GM12878 (cell line): ENCODE data around the gene TLR10. TPM values are rescaled to one million over a fixed set of nuclear protein-coding genes. Genes with fewer than 3 reads are reported as not detected.

Experiments
- ATAC-seq: fragments of 200-7000 bp; cut with Tn5 transposase; 3 replicates; pipeline ENCODE4 v1.9.1; 2020; ENCODE audit warnings: mild to moderate bottlenecking, moderate library complexity
- BruUV-seq: library from RNA; stranded (reverse); fragments of 400-500 nt; replicated peaks from 2 replicates; lab custom pipeline; 2021; lab: Mats Ljungman, UMichigan
- CTCF ChIA-PET: fragments of 300-600 bp; sonication (Branson Sonifier 250); formaldehyde crosslinking; extraction: SDS; loops from one replicate; lab custom pipeline; 2021; ENCODE audit warnings: inconsistent platforms; lab: Yijun Ruan, JAX
- POLR2A ChIA-PET: fragments of 350-600 bp; formaldehyde crosslinking; extraction: SDS; loops from one replicate; lab custom pipeline; 2021; ENCODE audit warnings: inconsistent platforms; lab: Charles Lee
- RAD21 ChIA-PET: fragments of 300-600 bp; sonication (Branson Sonifier 250); formaldehyde crosslinking; loops from one replicate; lab custom pipeline; 2023; ENCODE audit warnings: antibody characterized with exemption; ENCODE audit not compliant: unreplicated experiment; lab: Charles Lee
- SMC1A ChIA-PET: fragments of 300-600 bp; sonication (Branson Sonifier 250); formaldehyde crosslinking; loops from one replicate; lab custom pipeline; 2023; ENCODE audit not compliant: unreplicated experiment, uncharacterized antibody; lab: Charles Lee
- DNase-seq: peaks from one replicate; pipeline ENCODE4 v3.0.0-alpha.2; 2011; ENCODE audit warnings: low read depth, low spot score
- FAIRE-seq: peaks from 3 replicates; lab custom pipeline; 2011; peaks lifted over from hg19 to GRCh38; lab: Jason Lieb, UNC
- H2AFZ ChIP-seq: 2 replicates; pipeline ENCODE4 v1.6.0; 2011; ENCODE audit warnings: low read depth, low read length, control low read depth; ENCODE audit not compliant: control insufficient read depth
- H3K27ac ChIP-seq: 2 replicates; pipeline ENCODE4 v1.5.1; 2011; ENCODE audit warnings: control low read depth; ENCODE audit not compliant: control insufficient read depth, insufficient read depth
- H3K27me3 ChIP-seq, 2 experiments: replicated peaks in 1 of 2; 2 replicates each; pipeline versions ENCODE4 v1.6.0 to v1.6.1; 2011; ENCODE audit warnings: low read length in 1 of 2; ENCODE audit not compliant: control insufficient read depth in 2 of 2, insufficient read depth in 2 of 2
- H3K36me3 ChIP-seq, 2 experiments: 2 replicates each; pipeline ENCODE4 v1.5.1; 2011; ENCODE audit warnings: low read length in 1 of 2; ENCODE audit not compliant: control insufficient read depth in 2 of 2, insufficient read depth in 2 of 2
- H3K4me1 ChIP-seq: 2 replicates; pipeline ENCODE4 v1.6.1; 2011; ENCODE audit warnings: mild to moderate bottlenecking, low read length, moderate library complexity, mixed read lengths; ENCODE audit not compliant: control insufficient read depth, insufficient read depth
- H3K4me2 ChIP-seq: 2 replicates; pipeline ENCODE4 v1.6.0; 2011; ENCODE audit warnings: control low read depth; ENCODE audit not compliant: control insufficient read depth, insufficient read depth
- H3K4me3 ChIP-seq: fragments of 200-600 bp; sonication (generic); 2 replicates; pipeline ENCODE4 v1.5.1; 2016
- H3K79me2 ChIP-seq: 2 replicates; pipeline ENCODE4 v1.6.0; 2011; ENCODE audit warnings: low read length; ENCODE audit not compliant: control insufficient read depth, insufficient read depth
- H3K9ac ChIP-seq: 2 replicates; pipeline ENCODE4 v1.8.0; 2011; ENCODE audit warnings: low read length, control low read depth, mixed read lengths; ENCODE audit not compliant: control insufficient read depth, insufficient read depth
- H3K9me3 ChIP-seq: replicated peaks from 3 replicates; pipeline ENCODE4 v1.5.1; 2011; ENCODE audit warnings: mild to moderate bottlenecking, low read length; ENCODE audit not compliant: control insufficient read depth, insufficient read depth
- H4K20me1 ChIP-seq: 2 replicates; pipeline ENCODE4 v1.6.0; 2011; ENCODE audit not compliant: control insufficient read depth, insufficient read depth
- CBX5 ChIP-seq: sonication (generic); IDR thresholded peaks from 2 replicates; pipeline ENCODE4 v1.6.1; 2016; ENCODE audit warnings: low read depth, moderate library complexity, mild to moderate bottlenecking, inconsistent platforms
- FOS ChIP-seq: IDR thresholded peaks from 3 replicates; pipeline ENCODE4 v1.6.1; 2011; ENCODE audit warnings: borderline replicate concordance; ENCODE audit not compliant: insufficient read length; ENCODE audit errors: extremely low read depth
- HDGF ChIP-seq: fragments of 450-650 bp; IDR thresholded peaks from 2 replicates; pipeline ENCODE4 v1.6.1; 2016; ENCODE audit warnings: antibody characterized with exemption
- IRF5 ChIP-seq: fragments of 450-650 bp; IDR thresholded peaks from 2 replicates; pipeline ENCODE4 v1.6.1; 2017; ENCODE audit warnings: borderline replicate concordance
- MEF2A ChIP-seq: IDR thresholded peaks from 2 replicates; pipeline ENCODE4 v1.6.1; 2011; ENCODE audit warnings: low read depth, mild to moderate bottlenecking, low read length, moderate library complexity; ENCODE audit not compliant: insufficient read depth
- MYC ChIP-seq: IDR thresholded peaks from 2 replicates; pipeline ENCODE4 v1.6.1; 2011; ENCODE audit warnings: mild to moderate bottlenecking, low read length, moderate library complexity, inconsistent platforms; ENCODE audit not compliant: insufficient read depth, insufficient replicate concordance, insufficient read length, severe bottlenecking
- POLR2AphosphoS2 ChIP-seq: IDR thresholded peaks from 2 replicates; pipeline ENCODE4 v1.6.1; 2011; ENCODE audit warnings: low read depth, mild to moderate bottlenecking, low read length, improper control_type of control experiment, moderate library complexity
- RBBP5 ChIP-seq: fragments of 200-600 bp; sonication (generic); conservative IDR thresholded peaks from 2 replicates; pipeline ENCODE4 v1.6.1; 2016
- TBL1XR1 ChIP-seq: IDR thresholded peaks from 2 replicates; pipeline ENCODE4 v1.6.1; 2012; ENCODE audit warnings: low read depth, low read length, improper control_type of control experiment
- ZNF24 ChIP-seq: fragments of 450-650 bp; IDR thresholded peaks from 2 replicates; pipeline ENCODE4 v1.6.1; 2017; ENCODE audit warnings: antibody characterized with exemption, mild to moderate bottlenecking
- ZNF687 ChIP-seq: fragments of 450-650 bp; IDR thresholded peaks from 2 replicates; pipeline ENCODE4 v1.6.1; 2017; ENCODE audit warnings: mild to moderate bottlenecking, moderate library complexity
- ZZZ3 ChIP-seq: IDR thresholded peaks from 2 replicates; pipeline ENCODE4 v1.6.1; 2011; ENCODE audit warnings: low read depth; ENCODE audit not compliant: control insufficient read depth, insufficient read length
- WGBS: methylation state at CpG from one replicate; pipeline ENCODE4 v1.1.6; 2016; ENCODE audit warnings: low lambda C conversion rate; ENCODE audit not compliant: insufficient replicate concordance, insufficient coverage; ENCODE audit errors: missing lambda C conversion rate; 5-methylcytosine and 5-hydroxymethylcytosine counted together
- in situ Hi-C: fragments of 300-500 bp; cut with MboI; formaldehyde crosslinking; loops from 9 replicates; pipeline ENCODE4 v1.14.3; 2018; ENCODE audit warnings: mixed read lengths
- intact Hi-C: fragments of 100-400 bp; cut with micrococcal nuclease; formaldehyde crosslinking; loops from one replicate; pipeline ENCODE4 v1.14.2; 2022; ENCODE audit not compliant: unreplicated experiment
- polyA plus RNA-seq, 11 experiments: library from polyadenylated mRNA; depleted of rRNA in 4 of 11; unstranded in 6 of 11; stranded (reverse) in 5 of 11; fragments of >200 nt; fragmentation: Nextera tagmentation in 4 of 11; fragmentation: Illumina TruSeq in 1 of 11; extraction: Ambion mirVana in 4 of 11; extraction: Trizol in 1 of 11; gene quantifications; 1 replicate in 1 of 11; 2 replicates in 10 of 11; pipeline versions ENCODE4 v1.2.1 to v1.2.3, GENCODE V29; 2011 to 2016; ENCODE audit warnings: inconsistent platforms in 2 of 11, missing spikeins in 2 of 11, low read depth in 1 of 11
- total RNA-seq, 4 experiments: library from RNA; depleted of rRNA in 3 of 4; stranded (reverse); fragments of >200 nt in 3 of 4; fragmentation: Illumina TruSeq in 1 of 4; extraction: Trizol in 1 of 4; gene quantifications; 2 replicates each; pipeline versions ENCODE4 v1.2.1 to v1.2.3, GENCODE V29; 2013 to 2021

Gene TLR10
- total and polyA plus RNA-seq, 10 of the 15 experiments (the other 5 are each of a cell fraction or from before 2014, with no cell fraction given) = 31.5 to 149 (median 64.9) TPM

DNA sequence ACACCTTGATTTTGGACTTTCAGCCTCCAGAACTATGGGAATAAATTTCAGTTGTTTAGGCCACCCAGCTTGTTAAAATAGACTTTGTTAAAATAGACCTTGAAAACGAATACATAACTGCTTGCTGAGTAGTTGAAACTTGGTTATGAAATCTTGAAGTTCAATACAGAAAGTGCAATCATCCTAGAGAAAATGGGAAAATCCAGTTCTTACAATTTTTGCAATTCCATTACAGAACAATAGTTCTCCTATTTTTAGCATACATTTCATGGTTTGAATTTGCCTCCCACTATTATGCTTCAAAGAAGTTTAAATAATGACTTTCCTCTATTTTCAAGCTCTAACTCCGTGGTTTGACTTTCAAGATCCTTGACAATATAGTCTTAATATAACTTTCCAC lies 11.3 kb upstream of the TLR10 start:
- FAIRE-seq = no peak
- ATAC-seq = no peak
- POLR2A ChIA-PET = interaction anchor here (1.0 kb wide), 1 partner anchor 13 kb away, joined by 4 read pairs; no protein-coding TSS in a partner anchor

More for the DNA sequence above, 11.3 kb upstream of the TLR10 start:
- no TSS peak for BruUV-seq
- H3K4me2 ChIP-seq = no peak overlapping the region
- in situ Hi-C loops (no loop called here), intact Hi-C loops (no loop called here)
- ChIA-PET RAD21 (interaction anchor here (1.3 kb wide), 1 partner anchor 12 kb away, joined by 3 read pairs; the partner anchor contains the start of gene TLR10), CTCF (interaction anchor here (0.9 to 2.8 kb wide), 8 partner anchors 8 to 109 kb away, joined by 3 to 11 read pairs (median 3); partner anchors contain the start of gene TLR10), SMC1A (interaction anchor here (1.0 to 13.9 kb wide), 3 partner anchors 8 to 24 kb away, joined by 3 to 278 read pairs (median 107); partner anchors contain the start of genes TLR1 and TLR10)
- H3K9me3 ChIP-seq = peaks cover 32% of the 10 kb centered on the region
- H2AFZ ChIP-seq = no peak overlapping the region
- H3K36me3 ChIP-seq = peaks cover 0 to 19% of the 10 kb centered on the region in 2 experiments; a peak in 3 of 4 replicates
- 98% methylated on average over 2 of the region's 2 CpGs for WGBS
- H4K20me1 ChIP-seq = no peaks in the 10 kb centered on the region
- H3K9ac ChIP-seq = no peak overlapping the region
- no peak overlapping the region for H3K4me3 ChIP-seq
- H3K4me1 ChIP-seq = peaks cover 5% of the 10 kb centered on the region; the same call in 1 of the 2 replicates
- no peak overlapping the region for H3K27ac ChIP-seq
- H3K27me3 ChIP-seq = no peaks in the 10 kb centered on the region
- no peaks in the 10 kb centered on the region for H3K79me2 ChIP-seq
- no peak for DNase-seq
- no peak for TF ChIP-seq FOS
- no peak for TF ChIP-seq RBBP5
- TF ChIP-seq CBX5 = no peak
- no peak for TF ChIP-seq ZNF24
- no peak for TF ChIP-seq ZZZ3
- TF ChIP-seq MYC = no peak
- no peak for TF ChIP-seq IRF5
- no peak for TF ChIP-seq MEF2A
- no peak for TF ChIP-seq HDGF
- TF ChIP-seq POLR2AphosphoS2 = no peak
- no peak for TF ChIP-seq ZNF687
- TF ChIP-seq TBL1XR1 = no peak
- TF ChIP-seq, all 136 proteins: peak for 0
